ENCODE data around the gene FZD2. TPM values are rescaled to one million over a fixed set of nuclear protein-coding genes. Genes with fewer than 3 reads are reported as not detected.
"Not testable (repeated sequence)": the region's sequence is repeated elsewhere in the genome, so short reads cannot be mapped to it uniquely, and the experiment has no call there.

The FZD2 gene
- total RNA-seq, 1 donor from 2014 or later = 108 TPM

GRCh38 chr17:44585315-44585714 lies 28.0 kb downstream of the FZD2 start:
- no peak for DNase-seq (ENCODE audit: low spot score)
- no peak for TF ChIP-seq CTCF (IDR thresholded peaks at IDR 0.05)
- Mint-ChIP-seq H3K9me3 (ENCODE audit: low read depth) (no peaks in the 10 kb centered on the region), H3K27me3 (ENCODE audit: low read depth) (no peaks in the 10 kb centered on the region), H3K36me3 (ENCODE audit: low read depth) (no peaks in the 10 kb centered on the region), H3K27ac (ENCODE audit: unreplicated experiment) (peak overlapping the region; percentile 91), H3K4me1 (ENCODE audit: low read depth) (peaks cover 56% of the 10 kb centered on the region), H3K4me3 (ENCODE audit: unreplicated experiment) (no peak overlapping the region)

- peaks cover 56% of the 10 kb centered on the region for H3K4me1 Mint-ChIP-seq (ENCODE audit: low read depth)
- H3K9me3 Mint-ChIP-seq (ENCODE audit: low read depth) = no peaks in the 10 kb centered on the region
- no peaks in the 10 kb centered on the region for H3K36me3 Mint-ChIP-seq (ENCODE audit: low read depth)
- peak overlapping the region; percentile 98 for H3K27ac Mint-ChIP-seq (ENCODE audit: unreplicated experiment)
- no peak for DNase-seq (ENCODE audit: low spot score)
- no peak for TF ChIP-seq CTCF (IDR thresholded peaks at IDR 0.05)
- no peaks in the 10 kb centered on the region for H3K27me3 Mint-ChIP-seq (ENCODE audit: low read depth)
- no peak overlapping the region for H3K4me3 Mint-ChIP-seq (ENCODE audit: unreplicated experiment)
Measured at GRCh38 chr17:44587339-44587738, 30.1 kb downstream of the FZD2 start.

GRCh38 chr17:44589316-44590071 lies 32.2 kb downstream of the FZD2 start:
- no peaks in the 10 kb centered on the region for H3K27me3 Mint-ChIP-seq (ENCODE audit: low read depth)
- no peaks in the 10 kb centered on the region for H3K36me3 Mint-ChIP-seq (ENCODE audit: low read depth)
- H3K4me3 Mint-ChIP-seq (ENCODE audit: unreplicated experiment) = no peak overlapping the region
- H3K9me3 Mint-ChIP-seq (ENCODE audit: low read depth) = no peaks in the 10 kb centered on the region
- DNase-seq (ENCODE audit: low spot score) = no peak
- peak overlapping the region; percentile 0 for H3K27ac Mint-ChIP-seq (ENCODE audit: unreplicated experiment)
- peaks cover 43% of the 10 kb centered on the region for H3K4me1 Mint-ChIP-seq (ENCODE audit: low read depth)
- no peak for TF ChIP-seq CTCF (IDR thresholded peaks at IDR 0.05)

GRCh38 chr17:44590072-44590462 lies 32.8 kb downstream of the FZD2 start:
- H3K9me3 Mint-ChIP-seq (ENCODE audit: low read depth); H3K27me3 Mint-ChIP-seq (ENCODE audit: low read depth); H3K4me3 Mint-ChIP-seq (ENCODE audit: unreplicated experiment); H3K36me3 Mint-ChIP-seq (ENCODE audit: low read depth); H3K27ac Mint-ChIP-seq (ENCODE audit: unreplicated experiment); DNase-seq (ENCODE audit: low spot score): not testable (repeated sequence)
- peaks cover 39% of the 10 kb centered on the region for H3K4me1 Mint-ChIP-seq (ENCODE audit: low read depth)

- not testable (repeated sequence) for H3K9me3 Mint-ChIP-seq (ENCODE audit: low read depth); H3K27ac Mint-ChIP-seq (ENCODE audit: unreplicated experiment)
- peaks cover 32% of the 10 kb centered on the region for H3K4me1 Mint-ChIP-seq (ENCODE audit: low read depth)
Measured at GRCh38 chr17:44590762-44591161, 33.5 kb downstream of the FZD2 start.

GRCh38 chr17:44591206-44591605 lies 33.9 kb downstream of the FZD2 start:
- no peak for DNase-seq (ENCODE audit: low spot score)
- Mint-ChIP-seq H3K27ac (ENCODE audit: unreplicated experiment) (no peak overlapping the region), H3K4me1 (ENCODE audit: low read depth) (peaks cover 27% of the 10 kb centered on the region)

More at GRCh38 chr17:44590762-44591161, 33.5 kb downstream of the FZD2 start:
- not testable (repeated sequence) for H3K36me3 Mint-ChIP-seq (ENCODE audit: low read depth); DNase-seq (ENCODE audit: low spot score); H3K27me3 Mint-ChIP-seq (ENCODE audit: low read depth); H3K4me3 Mint-ChIP-seq (ENCODE audit: unreplicated experiment)

More at GRCh38 chr17:44591206-44591605, 33.9 kb downstream of the FZD2 start:
- Mint-ChIP-seq H3K9me3 (ENCODE audit: low read depth) (no peaks in the 10 kb centered on the region), H3K4me3 (ENCODE audit: unreplicated experiment) (no peak overlapping the region), H3K27me3 (ENCODE audit: low read depth) (no peaks in the 10 kb centered on the region), H3K36me3 (ENCODE audit: low read depth) (no peaks in the 10 kb centered on the region)
- TF ChIP-seq CTCF (IDR thresholded peaks at IDR 0.05) = no peak

Measured in chondrocyte (in vitro differentiated cells).